SW 1271 (cell line): ENCODE measurements around the gene MIOX.
"Not testable (repeated sequence)": the region's sequence is repeated elsewhere in the genome, so short reads cannot be mapped to it uniquely, and the experiment has no call there.

Experiments
- DNase-seq, 2 experiments: peaks; one replicate each; lab custom pipeline; 2025; lab: John Stamatoyannopoulos, UW

Gene MIOX

GRCh38 chr22:50529897-50530579, 43.4 kb downstream of the MIOX start, which contains the start of gene TYMP:
Gene TYMP, minus strand, starts transcription at chr22:50530012. Its CDS starts 303 bp downstream, at chr22:50529709.
- DNase-seq = peak in 1 of 2 experiments; percentile 40

GRCh38 chr22:50530580-50530876, 43.9 kb downstream of the MIOX start:
- no peak for DNase-seq

GRCh38 chr22:50530877-50531545, 44.4 kb downstream of the MIOX start:
- peak; percentile 33 to 54 for DNase-seq

DNA sequence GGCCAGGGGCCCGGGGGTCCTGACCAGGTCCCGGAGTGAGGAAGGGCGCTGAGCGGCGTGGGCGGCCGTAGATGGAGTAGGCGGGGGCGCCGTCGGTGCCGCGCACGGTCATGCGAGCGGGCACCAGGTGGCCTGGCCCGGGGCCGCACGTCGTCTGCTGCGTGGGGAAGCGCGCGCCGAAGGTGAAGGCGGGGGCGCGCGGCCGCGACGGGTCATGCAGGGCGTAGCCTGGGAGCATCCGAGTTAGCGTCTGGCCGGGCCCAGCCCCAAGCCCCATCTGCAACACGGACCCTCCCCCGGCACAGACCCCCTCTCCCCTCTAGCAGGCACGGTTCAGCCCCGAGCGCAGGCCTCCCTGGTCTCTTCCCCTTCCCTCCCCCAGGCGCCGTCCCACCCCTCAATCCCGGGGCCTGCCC, 44.9 kb downstream of the MIOX start:
- peak in 1 of 2 experiments; percentile 8 for DNase-seq

GRCh38 chr22:50531962-50532674, 45.5 kb downstream of the MIOX start:
- peak in 1 of 2 experiments; percentile 34 for DNase-seq

- DNase-seq = no peak
These were observed 46.5 kb downstream of the MIOX start for GRCh38 chr22:50532824-50533796.

GRCh38 chr22:50533856-50534711, 47.4 kb downstream of the MIOX start:
- DNase-seq = not testable (repeated sequence)

DNA sequence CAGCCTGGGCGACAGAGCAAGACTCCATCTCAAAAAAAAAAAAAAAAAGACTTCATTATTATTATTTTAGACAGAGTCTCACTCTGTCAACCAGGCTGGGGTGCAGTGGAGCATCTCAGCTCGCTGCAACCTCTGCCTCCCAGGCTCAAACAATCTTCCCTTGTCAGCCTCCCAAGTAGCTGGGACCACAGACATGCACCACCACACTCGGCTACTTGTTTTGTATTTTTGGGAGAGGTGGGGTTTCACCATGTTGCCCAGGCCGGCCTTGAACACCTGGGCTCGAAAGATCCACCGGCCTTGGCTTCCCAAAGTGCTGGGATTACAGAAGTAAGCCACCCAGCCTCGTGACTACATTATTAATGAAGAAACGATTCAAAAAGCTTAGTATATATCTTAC, 48.5 kb downstream of the MIOX start:
- no peak for DNase-seq

DNA sequence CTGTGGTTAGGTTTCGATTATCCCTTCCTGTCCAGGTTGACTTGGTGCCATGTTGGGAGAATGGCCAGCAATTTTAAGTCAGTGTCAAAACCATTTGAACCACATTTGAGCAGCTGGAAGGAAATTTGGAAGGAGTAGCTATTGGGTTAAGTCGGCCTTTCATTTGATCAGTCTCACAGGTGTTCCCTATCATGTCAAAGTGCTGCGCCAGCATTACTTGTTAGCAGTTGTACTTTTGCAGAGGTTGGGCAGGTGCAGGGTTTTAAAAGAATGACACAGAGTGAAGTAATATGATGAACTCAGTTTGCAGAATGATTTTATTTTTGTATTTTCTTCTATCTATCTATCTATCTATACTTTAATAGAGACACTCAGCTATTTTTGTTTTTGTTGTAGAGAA, 49.6 kb downstream of the MIOX start:
- DNase-seq = no peak

- DNase-seq = no peak
These were observed 51.1 kb downstream of the MIOX start for GRCh38 chr22:50537765-50538164.
